ENCODE results near the gene RAET1L. TPM values are rescaled to one million over a fixed set of nuclear protein-coding genes. Genes with fewer than 3 reads are reported as not detected.
"Not testable (repeated sequence)": the region's sequence is repeated elsewhere in the genome, so short reads cannot be mapped to it uniquely, and the experiment has no call there.

The RAET1L gene
- total RNA-seq, 2 experiments from 2014 or later = not detected

- ChIA-PET CTCF (interaction anchor here (0.9 to 1.7 kb wide), 5 partner anchors 9 to 1005 kb away, joined by 3 to 7 read pairs (median 4); no protein-coding TSS in a partner anchor), POLR2A (no interaction called here)
- H3K27me3 Mint-ChIP-seq = peaks cover 33% of the 10 kb centered on the region
- peaks cover 3% of the 10 kb centered on the region for H3K9me3 Mint-ChIP-seq
- H3K4me1 Mint-ChIP-seq = peaks cover 42% of the 10 kb centered on the region
- H3K36me3 Mint-ChIP-seq (ENCODE audit: low read depth) = peaks cover 3% of the 10 kb centered on the region
- no peak overlapping the region for H3K27ac Mint-ChIP-seq
- peak overlapping the region; percentile 86 for H3K4me3 Mint-ChIP-seq
- no peak for DNase-seq
Observed at GRCh38 chr6:150005761-150006651, 19.3 kb downstream of the RAET1L start.

- peaks cover 51% of the 10 kb centered on the region for H3K4me1 Mint-ChIP-seq
- POLR2A ChIA-PET = interaction anchor here (0.6 kb wide), 1 partner anchor 685 kb away, joined by 3 read pairs; no protein-coding TSS in a partner anchor
- peaks cover 3% of the 10 kb centered on the region for H3K9me3 Mint-ChIP-seq
- peaks cover 3% of the 10 kb centered on the region for H3K36me3 Mint-ChIP-seq (ENCODE audit: low read depth)
- H3K27ac Mint-ChIP-seq = peak overlapping the region; percentile 82
- peak; percentile 93 for DNase-seq
- CTCF ChIA-PET = no interaction called here
- H3K27me3 Mint-ChIP-seq = peaks cover 34% of the 10 kb centered on the region
- H3K4me3 Mint-ChIP-seq = peak overlapping the region; percentile 86
Observed at GRCh38 chr6:150004783-150005717, 20.3 kb downstream of the RAET1L start.

- ChIA-PET CTCF (no interaction called here), POLR2A (no interaction called here)
- DNase-seq = peak; percentile 60
- peak overlapping the region; percentile 86 for H3K4me3 Mint-ChIP-seq
- H3K9me3 Mint-ChIP-seq = peaks cover 3% of the 10 kb centered on the region
- H3K27ac Mint-ChIP-seq = peak overlapping the region; percentile 82
- peaks cover 3% of the 10 kb centered on the region for H3K36me3 Mint-ChIP-seq (ENCODE audit: low read depth)
- peaks cover 34% of the 10 kb centered on the region for H3K27me3 Mint-ChIP-seq
- H3K4me1 Mint-ChIP-seq = peaks cover 51% of the 10 kb centered on the region
Observed at GRCh38 chr6:150004101-150004782, 21.1 kb downstream of the RAET1L start.

- H3K36me3 Mint-ChIP-seq (ENCODE audit: low read depth); DNase-seq; H3K9me3 Mint-ChIP-seq; H3K4me3 Mint-ChIP-seq; H3K27ac Mint-ChIP-seq; POLR2A ChIA-PET: not testable (repeated sequence)
- Mint-ChIP-seq H3K4me1 (peaks cover 49% of the 10 kb centered on the region), H3K27me3 (peaks cover 34% of the 10 kb centered on the region)
- CTCF ChIA-PET = interaction anchor here (0.8 kb wide), 1 partner anchor 9 kb away, joined by 3 read pairs; no protein-coding TSS in a partner anchor
Observed at GRCh38 chr6:150003599-150003998, 21.7 kb downstream of the RAET1L start.

- Mint-ChIP-seq H3K9me3 (peaks cover 3% of the 10 kb centered on the region), H3K27me3 (peaks cover 32% of the 10 kb centered on the region), H3K36me3 (ENCODE audit: low read depth) (peaks cover 3% of the 10 kb centered on the region), H3K27ac (no peak overlapping the region), H3K4me3 (no peak overlapping the region), H3K4me1 (peaks cover 46% of the 10 kb centered on the region)
- POLR2A ChIA-PET = no interaction called here
- CTCF ChIA-PET = interaction anchor here (0.8 kb wide), 1 partner anchor 8 kb away, joined by 3 read pairs; no protein-coding TSS in a partner anchor
- no peak for DNase-seq
Observed at GRCh38 chr6:150002710-150003109, 22.6 kb downstream of the RAET1L start.

GRCh38 chr6:150001295-150002008 is 23.9 kb downstream of the RAET1L start:
- peak; percentile 36 for DNase-seq
- Mint-ChIP-seq H3K27ac (peak overlapping the region; percentile 28), H3K4me3 (no peak overlapping the region), H3K4me1 (peaks cover 41% of the 10 kb centered on the region), H3K36me3 (ENCODE audit: low read depth) (peaks cover 3% of the 10 kb centered on the region), H3K27me3 (peaks cover 41% of the 10 kb centered on the region), H3K9me3 (peaks cover 3% of the 10 kb centered on the region)
- ChIA-PET CTCF (no interaction called here), POLR2A (no interaction called here)

- CTCF ChIA-PET = interaction anchor here (1.1 kb wide), 1 partner anchor 10 kb away, joined by 3 read pairs; no protein-coding TSS in a partner anchor
- no peak overlapping the region for H3K4me3 Mint-ChIP-seq
- DNase-seq = no peak
- H3K36me3 Mint-ChIP-seq (ENCODE audit: low read depth) = peaks cover 3% of the 10 kb centered on the region
- H3K9me3 Mint-ChIP-seq = peaks cover 3% of the 10 kb centered on the region
- H3K27ac Mint-ChIP-seq = peak overlapping the region; percentile 55
- POLR2A ChIA-PET = no interaction called here
- peaks cover 55% of the 10 kb centered on the region for H3K27me3 Mint-ChIP-seq
- H3K4me1 Mint-ChIP-seq = peaks cover 34% of the 10 kb centered on the region
Observed at GRCh38 chr6:149999636-150000035, 25.7 kb downstream of the RAET1L start.

GRCh38 chr6:149995971-149996370 is 29.4 kb downstream of the RAET1L start:
- Mint-ChIP-seq H3K27ac (no peak overlapping the region), H3K9me3 (no peaks in the 10 kb centered on the region), H3K27me3 (peaks cover 82% of the 10 kb centered on the region), H3K4me1 (peaks cover 20% of the 10 kb centered on the region), H3K4me3 (no peak overlapping the region), H3K36me3 (ENCODE audit: low read depth) (no peaks in the 10 kb centered on the region)
- CTCF ChIA-PET = interaction anchor here (0.6 kb wide), 1 partner anchor 72 kb away, joined by 3 read pairs; no protein-coding TSS in a partner anchor
- DNase-seq = no peak
- POLR2A ChIA-PET = no interaction called here

GRCh38 chr6:149995235-149995750 is 30.0 kb downstream of the RAET1L start:
- no peak for DNase-seq
- no peak overlapping the region for H3K27ac Mint-ChIP-seq
- ChIA-PET POLR2A (no interaction called here), CTCF (interaction anchor here (1.9 kb wide), 1 partner anchor 22 kb away, joined by 8 read pairs; no protein-coding TSS in a partner anchor)
- H3K4me3 Mint-ChIP-seq = no peak overlapping the region
- H3K9me3 Mint-ChIP-seq = no peaks in the 10 kb centered on the region
- H3K36me3 Mint-ChIP-seq (ENCODE audit: low read depth) = peaks cover 2% of the 10 kb centered on the region
- H3K27me3 Mint-ChIP-seq = peaks cover 82% of the 10 kb centered on the region
- H3K4me1 Mint-ChIP-seq = peaks cover 18% of the 10 kb centered on the region

- H3K36me3 Mint-ChIP-seq (ENCODE audit: low read depth) = peaks cover 8% of the 10 kb centered on the region
- H3K4me1 Mint-ChIP-seq = peaks cover 33% of the 10 kb centered on the region
- ChIA-PET POLR2A (no interaction called here), CTCF (interaction anchor here (1.4 to 1.5 kb wide), 2 partner anchors 15 to 18 kb away, joined by 3 to 4 read pairs; no protein-coding TSS in a partner anchor)
- H3K27me3 Mint-ChIP-seq = peaks cover 92% of the 10 kb centered on the region
- DNase-seq = no peak
- H3K4me3 Mint-ChIP-seq = no peak overlapping the region
- H3K9me3 Mint-ChIP-seq = peaks cover 9% of the 10 kb centered on the region
- no peak overlapping the region for H3K27ac Mint-ChIP-seq
Observed at GRCh38 chr6:149991838-149992237, 33.5 kb downstream of the RAET1L start.

- H3K27me3 Mint-ChIP-seq = peaks cover 92% of the 10 kb centered on the region
- H3K9me3 Mint-ChIP-seq; H3K36me3 Mint-ChIP-seq (ENCODE audit: low read depth); H3K27ac Mint-ChIP-seq; POLR2A ChIA-PET; DNase-seq: not testable (repeated sequence)
- H3K4me1 Mint-ChIP-seq = peaks cover 33% of the 10 kb centered on the region
- peak overlapping the region; percentile 68 for H3K4me3 Mint-ChIP-seq
- CTCF ChIA-PET = interaction anchor here (1.4 to 1.5 kb wide), 2 partner anchors 16 to 19 kb away, joined by 3 to 4 read pairs; no protein-coding TSS in a partner anchor
Observed at GRCh38 chr6:149991472-149991795, 33.9 kb downstream of the RAET1L start.
